Endothelial cell of umbilical vein (primary cell): Measurements from ENCODE around the gene RTN4R. TPM values are rescaled to one million over a fixed set of nuclear protein-coding genes. Genes with fewer than 3 reads are reported as not detected.

Source experiments
- BruUV-seq: library from RNA; stranded (reverse); fragments of 400-500 nt; replicated peaks from 2 replicates; lab custom pipeline; 2021; lab: Mats Ljungman, UMichigan
- CTCF ChIA-PET: fragments of 300-600, 350-600 bp; sonication (Branson Sonifier 250); formaldehyde crosslinking; loops from one replicate; lab custom pipeline; 2021; ENCODE audit warnings: antibody characterized with exemption, inconsistent platforms; lab: Charles Lee
- POLR2A ChIA-PET: fragments of 300-600, 350-600 bp; sonication (Branson Sonifier 250); formaldehyde crosslinking; loops from one replicate; lab custom pipeline; 2021; ENCODE audit warnings: antibody characterized with exemption, inconsistent platforms; lab: Charles Lee
- DNase-seq: peaks from one replicate; pipeline ENCODE4 v3.0.0-alpha.2; 2011; ENCODE audit warnings: low read depth, low spot score
- FAIRE-seq: peaks from 2 replicates; lab custom pipeline; 2011; peaks lifted over from hg19 to GRCh38; lab: Jason Lieb, UNC
- H2AFZ ChIP-seq: 2 replicates; pipeline ENCODE4 v1.6.0; 2012; ENCODE audit warnings: low read depth, low read length, control low read depth, inconsistent platforms
- H3K27ac ChIP-seq: 2 replicates; pipeline ENCODE4 v1.5.1; 2011; ENCODE audit warnings: low read depth, mild to moderate bottlenecking, control low read depth, low read length, moderate library complexity; ENCODE audit not compliant: insufficient read depth
- H3K27me3 ChIP-seq, 2 experiments: 2 replicates each; pipeline versions ENCODE4 v1.6.0 to v1.6.1; 2011; ENCODE audit warnings: low read length in 2 of 2, mixed read lengths in 1 of 2; ENCODE audit not compliant: control insufficient read depth in 2 of 2, insufficient read depth in 2 of 2
- H3K36me3 ChIP-seq, 2 experiments: 2 replicates in 1 of 2; 3 replicates in 1 of 2; pipeline ENCODE4 v1.5.1; 2011; ENCODE audit warnings: low read length in 2 of 2, mild to moderate bottlenecking in 1 of 2, moderate library complexity in 1 of 2; ENCODE audit not compliant: control insufficient read depth in 2 of 2, insufficient read depth in 2 of 2; ENCODE audit errors: extremely low read depth in 1 of 2
- H3K4me1 ChIP-seq: 3 replicates; pipeline ENCODE4 v1.5.1; 2011; ENCODE audit warnings: mild to moderate bottlenecking, low read length; ENCODE audit not compliant: control insufficient read depth, insufficient read depth; ENCODE audit errors: extremely low read depth
- H3K4me2 ChIP-seq: 2 replicates; pipeline ENCODE4 v1.6.1; 2011; ENCODE audit warnings: low read length, control low read depth, mixed read lengths; ENCODE audit not compliant: insufficient read depth
- H3K4me3 ChIP-seq, 3 experiments: fragments of 200-600 bp in 1 of 3; sonication (generic), shearing (Covaris generic) in 1 of 3; replicated peaks in 1 of 3; 2 replicates each; pipeline ENCODE4 v1.5.1; 2011 to 2016; ENCODE audit warnings: control low read depth in 3 of 3, low read length in 3 of 3, mild to moderate bottlenecking in 2 of 3, inconsistent platforms in 1 of 3, low read depth in 1 of 3, moderate library complexity in 1 of 3; ENCODE audit not compliant: insufficient read depth in 1 of 3
- H3K79me2 ChIP-seq: 2 replicates; pipeline ENCODE4 v1.6.0; 2012; ENCODE audit warnings: low read length, inconsistent platforms; ENCODE audit not compliant: control insufficient read depth, insufficient read depth
- H3K9ac ChIP-seq: replicated peaks from 2 replicates; pipeline ENCODE3; 2011; ENCODE audit warnings: low read length, control low read depth; ENCODE audit not compliant: insufficient read depth; ENCODE audit errors: extremely low read depth
- H3K9me1 ChIP-seq: replicated peaks from 3 replicates; pipeline ENCODE4 v1.6.0; 2011; ENCODE audit warnings: mild to moderate bottlenecking, low read length; ENCODE audit not compliant: control insufficient read depth, insufficient read depth; ENCODE audit errors: extremely low read depth
- H3K9me3 ChIP-seq: replicated peaks from 2 replicates; pipeline ENCODE4 v1.5.1; 2012; ENCODE audit warnings: low read length, inconsistent platforms; ENCODE audit not compliant: control insufficient read depth, insufficient read depth
- H4K20me1 ChIP-seq: replicated peaks from 2 replicates; pipeline ENCODE3; 2011; ENCODE audit warnings: mild to moderate bottlenecking, low read length; ENCODE audit not compliant: control insufficient read depth, insufficient read depth; ENCODE audit errors: extremely low read depth
- EZH2 ChIP-seq: IDR thresholded peaks from 2 replicates; pipeline ENCODE4 v1.6.1; 2012; ENCODE audit warnings: borderline replicate concordance, low read depth, mild to moderate bottlenecking, moderate library complexity, low read length, inconsistent platforms; ENCODE audit not compliant: severe bottlenecking
- FOS ChIP-seq: IDR thresholded peaks from 2 replicates; pipeline ENCODE4 v1.6.1; 2011; ENCODE audit warnings: mild to moderate bottlenecking, low read length, moderate library complexity, borderline replicate concordance; ENCODE audit not compliant: insufficient read depth
- GATA2 ChIP-seq: IDR thresholded peaks from 2 replicates; pipeline ENCODE4 v1.7.0; 2011; ENCODE audit warnings: low read depth, mild to moderate bottlenecking, moderate library complexity, mixed read lengths, low read length; ENCODE audit not compliant: insufficient read length, insufficient read depth
- JUN ChIP-seq: IDR thresholded peaks from 2 replicates; pipeline ENCODE4 v1.6.1; 2011; ENCODE audit warnings: borderline replicate concordance, low read depth; ENCODE audit not compliant: insufficient read length, insufficient read depth
- MAX ChIP-seq: IDR thresholded peaks from 2 replicates; pipeline ENCODE4 v1.6.1; 2011; ENCODE audit not compliant: insufficient read depth, insufficient read length
- MYC ChIP-seq: IDR thresholded peaks from one replicate; pipeline ENCODE4 v1.6.1; 2011; ENCODE audit warnings: mild to moderate bottlenecking, low read depth, low read length
- POLR2A ChIP-seq: IDR thresholded peaks from 2 replicates; pipeline ENCODE4 v1.6.1; 2012; ENCODE audit warnings: low read depth, mild to moderate bottlenecking, control low read depth, low read length
- POLR2AphosphoS5 ChIP-seq: IDR thresholded peaks from 2 replicates; pipeline ENCODE4 v1.6.1; 2012; ENCODE audit warnings: low read depth, mild to moderate bottlenecking, control low read depth, low read length, moderate library complexity; ENCODE audit not compliant: insufficient read depth
- dilution Hi-C: fragments of 300-500 bp; cut with MboI; formaldehyde crosslinking; loops from one replicate; pipeline ENCODE4 v1.15.0; 2019; ENCODE audit warnings: low sequenced_read_pairs; ENCODE audit not compliant: extremely low pct_ligation_motif_present
- intact Hi-C: fragments of 100-400 bp; cut with micrococcal nuclease; formaldehyde crosslinking; loops from one replicate; pipeline ENCODE4 v1.10.0; 2022
- polyA plus RNA-seq, 4 experiments: library from polyadenylated mRNA; depleted of rRNA in 3 of 4; stranded (reverse) in 3 of 4; unstranded in 1 of 4; fragments of >200 nt; gene quantifications; 2 replicates each; pipeline versions ENCODE4 v1.2.1 to v1.2.3, GENCODE V29; 2011 to 2012; ENCODE audit warnings: missing spikeins in 1 of 4
- total RNA-seq: library from RNA; stranded (reverse); gene quantifications from 2 replicates; pipeline ENCODE4 v1.2.3, GENCODE V29; 2021
- TF ChIP-seq, protein P1 (sequence below), 2 donors: IDR thresholded peaks; 1 replicate in 1 of 2; 2 replicates in 1 of 2; pipeline ENCODE4 v1.5.1; 2011; ENCODE audit warnings: low read length in 2 of 2, mild to moderate bottlenecking in 2 of 2, moderate library complexity in 2 of 2, control low read depth in 1 of 2, inconsistent platforms in 1 of 2, low read depth in 1 of 2; ENCODE audit not compliant: insufficient read depth in 1 of 2; ENCODE audit errors: extremely low read depth in 1 of 2

RTN4R gene
- total and polyA plus RNA-seq, 2 donors (not counting 3 experiments of a cell fraction or from before 2014, with no cell fraction given), result 1.2 to 2.2 TPM

DNA sequence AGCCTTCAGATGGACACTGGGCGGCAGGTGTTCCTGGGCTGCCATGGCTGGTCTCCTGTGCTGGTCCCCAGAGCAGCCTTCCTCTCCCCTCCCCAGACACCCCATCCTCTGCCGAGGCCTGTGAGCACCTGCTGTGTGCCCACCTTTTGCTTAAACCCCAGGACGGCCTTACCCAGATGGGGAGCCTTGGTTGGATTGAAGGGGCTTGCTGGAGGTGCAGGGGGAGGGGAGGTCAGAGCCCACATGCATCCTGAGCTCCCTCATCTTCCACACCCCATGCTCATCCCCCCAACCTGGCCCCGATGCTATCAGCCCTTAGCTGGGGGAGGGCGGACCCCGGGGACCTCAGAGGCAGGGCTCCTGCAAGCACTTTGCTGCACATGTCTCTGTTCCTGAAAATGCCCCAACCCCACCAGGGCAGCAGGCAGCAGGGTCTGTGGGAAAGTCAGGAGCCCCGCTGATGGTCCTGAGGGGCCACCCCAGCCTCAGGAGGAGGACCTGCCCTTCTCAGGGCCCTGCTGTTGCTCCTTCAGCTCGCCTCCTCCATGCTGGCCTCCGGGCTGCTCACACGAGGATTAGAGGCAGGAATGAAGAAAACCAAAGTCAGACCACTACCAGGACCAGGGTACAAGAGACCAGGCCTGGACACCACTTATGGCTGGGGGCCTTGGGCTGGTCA is 75.7 kb downstream of the RTN4R start:
- H3K9ac ChIP-seq, result no peak overlapping the region
- no peaks in the 10 kb centered on the region for H3K36me3 ChIP-seq
- H4K20me1 ChIP-seq, result no peaks in the 10 kb centered on the region
- no peak for TF ChIP-seq MAX
- TF ChIP-seq EZH2, result no peak
- TF ChIP-seq POLR2AphosphoS5, result no peak
- no peak for TF ChIP-seq GATA2
- TF ChIP-seq JUN, result no peak
- no peak overlapping the region for H2AFZ ChIP-seq
- CTCF ChIA-PET, result no interaction called here
- no peak overlapping the region for H3K27ac ChIP-seq
- POLR2A ChIA-PET, result no interaction called here
- H3K27me3 ChIP-seq, result no peaks in the 10 kb centered on the region
- H3K4me1 ChIP-seq, result no peaks in the 10 kb centered on the region
- dilution Hi-C loops, result no loop called here
- no peaks in the 10 kb centered on the region for H3K9me3 ChIP-seq
- intact Hi-C loops, result no loop called here
- no peak overlapping the region for H3K4me3 ChIP-seq
- no peaks in the 10 kb centered on the region for H3K9me1 ChIP-seq
- no peak overlapping the region for H3K4me2 ChIP-seq
- no TSS peak for BruUV-seq
- DNase-seq, result no peak
- FAIRE-seq, result no peak
- H3K79me2 ChIP-seq, result no peaks in the 10 kb centered on the region

- DNase-seq (no peak), FAIRE-seq (no peak)
- H3K27ac ChIP-seq, result no peak overlapping the region
- dilution Hi-C loops (no loop called here), intact Hi-C loops (no loop called here)
- no peak overlapping the region for H3K4me3 ChIP-seq
- no peaks in the 10 kb centered on the region for H3K36me3 ChIP-seq
- POLR2A ChIA-PET, result no interaction called here
- no peak overlapping the region for H3K9ac ChIP-seq
- no peaks in the 10 kb centered on the region for H4K20me1 ChIP-seq
- no TSS peak for BruUV-seq
- no peak overlapping the region for H3K4me2 ChIP-seq
- CTCF ChIA-PET, result interaction anchor here (1.6 kb wide), 1 partner anchor 45 kb away, joined by 3 read pairs; no protein-coding TSS in a partner anchor
- H3K79me2 ChIP-seq, result no peaks in the 10 kb centered on the region
- no peaks in the 10 kb centered on the region for H3K27me3 ChIP-seq
- no peak overlapping the region for H2AFZ ChIP-seq
- TF ChIP-seq GATA2, result no peak
- no peak for TF ChIP-seq POLR2AphosphoS5
- no peak for TF ChIP-seq JUN
- TF ChIP-seq POLR2A, result no peak
- no peak for TF ChIP-seq FOS
- TF ChIP-seq, protein P1, sequence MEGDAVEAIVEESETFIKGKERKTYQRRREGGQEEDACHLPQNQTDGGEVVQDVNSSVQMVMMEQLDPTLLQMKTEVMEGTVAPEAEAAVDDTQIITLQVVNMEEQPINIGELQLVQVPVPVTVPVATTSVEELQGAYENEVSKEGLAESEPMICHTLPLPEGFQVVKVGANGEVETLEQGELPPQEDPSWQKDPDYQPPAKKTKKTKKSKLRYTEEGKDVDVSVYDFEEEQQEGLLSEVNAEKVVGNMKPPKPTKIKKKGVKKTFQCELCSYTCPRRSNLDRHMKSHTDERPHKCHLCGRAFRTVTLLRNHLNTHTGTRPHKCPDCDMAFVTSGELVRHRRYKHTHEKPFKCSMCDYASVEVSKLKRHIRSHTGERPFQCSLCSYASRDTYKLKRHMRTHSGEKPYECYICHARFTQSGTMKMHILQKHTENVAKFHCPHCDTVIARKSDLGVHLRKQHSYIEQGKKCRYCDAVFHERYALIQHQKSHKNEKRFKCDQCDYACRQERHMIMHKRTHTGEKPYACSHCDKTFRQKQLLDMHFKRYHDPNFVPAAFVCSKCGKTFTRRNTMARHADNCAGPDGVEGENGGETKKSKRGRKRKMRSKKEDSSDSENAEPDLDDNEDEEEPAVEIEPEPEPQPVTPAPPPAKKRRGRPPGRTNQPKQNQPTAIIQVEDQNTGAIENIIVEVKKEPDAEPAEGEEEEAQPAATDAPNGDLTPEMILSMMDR (IDR thresholded peaks at IDR 0.05; ENCODE audit: extremely low read depth in 1 of 2, insufficient read depth in 1 of 2, low read depth in 1 of 2, low read length in 2 of 2), result no peak
- TF ChIP-seq EZH2, result no peak
- TF ChIP-seq MAX, result no peak
- TF ChIP-seq MYC, result no peak
- no peaks in the 10 kb centered on the region for H3K9me1 ChIP-seq
- H3K9me3 ChIP-seq, result no peaks in the 10 kb centered on the region
- H3K4me1 ChIP-seq, result no peaks in the 10 kb centered on the region
Measured at GRCh38 chr22:20191803-20192202, 76.3 kb downstream of the RTN4R start.
